Stimulated activated CD4-positive, alpha-beta T cell treated with anti-CD3 and anti-CD28 coated beads, Interleukin-15, amount 100 ng/mL, for 1 hour (primary cell): Measurements from ENCODE around the gene CNGA3.

Experiments
- DNase-seq, 2 donors: peaks; one replicate each; pipeline ENCODE4 v3.0.0-alpha.2; 2020; ENCODE audit warnings: low read depth in 1 of 2, low spot score in 1 of 2

CNGA3 gene

DNA sequence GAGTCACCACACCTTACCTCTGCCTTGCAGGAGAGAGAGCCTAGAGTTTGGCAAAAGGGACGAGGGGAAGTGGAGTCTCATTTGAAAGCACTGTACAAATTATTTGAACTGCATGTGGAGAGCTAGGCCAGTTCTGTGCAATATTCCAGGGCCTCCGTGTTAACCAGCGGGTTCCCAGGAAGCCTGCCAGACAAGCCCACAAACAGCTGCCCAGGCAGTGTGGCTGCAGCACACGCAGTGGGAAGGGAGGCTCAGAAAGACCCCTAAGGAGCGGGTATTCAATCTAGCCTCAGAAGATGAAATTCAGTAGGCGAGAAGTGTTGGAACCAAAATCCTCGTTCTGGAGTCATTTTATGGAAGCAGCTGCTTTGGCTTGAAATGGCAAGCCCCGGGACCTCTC lies 30.7 kb downstream of the CNGA3 start:
- no peak for DNase-seq

- DNase-seq = no peak
Observed at GRCh38 chr2:98377544-98377943, 31.3 kb downstream of the CNGA3 start.

- DNase-seq = no peak
Observed at GRCh38 chr2:98378196-98378595, 31.9 kb downstream of the CNGA3 start.

DNA sequence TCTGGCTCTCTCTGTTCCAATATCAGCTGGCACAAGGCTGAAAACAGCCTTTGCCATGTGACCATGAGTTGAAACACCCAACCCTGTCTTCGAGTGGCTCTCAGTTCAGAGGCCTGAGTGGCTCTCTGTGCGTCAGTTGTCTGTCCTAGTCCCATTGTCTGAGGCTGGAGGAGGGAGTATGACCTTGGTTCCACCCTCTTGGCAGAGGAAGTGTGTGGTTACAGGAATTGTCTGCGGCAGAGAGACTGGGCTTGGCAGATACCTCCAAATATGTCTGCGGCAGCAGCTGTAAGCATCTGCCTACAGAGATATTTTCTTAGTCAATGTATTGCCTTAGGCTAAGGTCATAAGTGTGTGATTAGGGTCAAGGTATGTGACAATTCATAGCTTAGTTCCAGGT lies 32.6 kb downstream of the CNGA3 start:
- no peak for DNase-seq

DNA sequence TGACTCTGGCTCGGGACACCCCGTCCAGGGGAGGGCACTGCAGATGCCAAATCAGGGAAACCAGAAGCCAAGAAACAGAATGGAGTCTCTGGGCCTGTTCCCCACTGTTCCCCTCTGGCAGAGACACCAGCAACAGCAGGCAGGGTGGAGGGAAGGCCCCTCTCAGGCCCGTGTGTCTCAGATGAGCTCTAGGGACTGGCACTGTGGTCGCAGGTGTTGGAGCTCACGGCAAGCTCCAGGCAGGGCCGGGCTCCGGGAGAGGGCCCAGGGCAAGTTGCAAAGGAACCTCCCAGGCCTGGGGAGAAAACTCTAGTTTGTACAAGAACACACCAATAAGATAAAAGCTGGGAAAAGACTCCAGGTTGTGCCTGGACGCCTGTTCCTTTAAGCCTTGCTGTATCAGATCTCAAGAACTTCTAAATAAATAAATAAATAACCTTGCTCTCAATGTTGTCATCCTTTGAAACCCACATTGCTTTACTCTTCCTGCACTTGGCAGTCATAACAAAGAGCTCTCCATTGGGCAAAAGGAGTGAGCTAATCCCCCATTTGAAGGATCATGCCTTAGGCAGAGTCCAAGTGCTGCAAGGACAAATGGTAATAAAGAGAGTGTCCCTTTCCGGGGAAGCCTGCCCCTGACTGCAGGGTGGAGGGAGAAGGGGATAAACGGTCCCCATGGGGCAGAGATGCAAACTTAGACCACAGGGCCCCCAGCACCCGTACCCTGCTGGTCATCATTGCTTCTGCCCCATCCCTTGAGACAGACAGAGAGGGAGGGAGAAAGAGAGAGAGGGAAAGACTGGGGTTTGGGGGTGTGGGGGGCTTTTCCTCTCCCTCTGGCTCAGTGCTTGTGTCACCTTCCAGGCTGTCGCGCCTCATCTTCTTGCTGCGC lies 33.3 kb downstream of the CNGA3 start:
- no peak for DNase-seq

DNA sequence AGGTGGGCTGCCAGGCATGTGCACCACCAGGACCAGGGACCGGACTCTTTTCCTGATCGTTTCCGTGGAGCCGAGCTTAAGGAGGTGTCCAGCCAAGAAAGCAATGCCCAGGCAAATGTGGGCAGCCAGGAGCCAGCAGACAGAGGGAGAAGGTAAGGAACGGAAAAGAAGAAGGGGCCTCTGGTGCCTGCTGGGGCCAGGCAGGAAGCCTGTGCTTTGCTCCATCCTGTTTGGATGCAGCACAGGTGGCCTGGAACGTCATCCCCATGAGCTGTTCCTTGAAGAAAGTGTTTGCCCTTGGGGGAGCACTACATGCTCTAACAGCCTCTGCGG lies 33.9 kb downstream of the CNGA3 start:
- DNase-seq = no peak

DNA sequence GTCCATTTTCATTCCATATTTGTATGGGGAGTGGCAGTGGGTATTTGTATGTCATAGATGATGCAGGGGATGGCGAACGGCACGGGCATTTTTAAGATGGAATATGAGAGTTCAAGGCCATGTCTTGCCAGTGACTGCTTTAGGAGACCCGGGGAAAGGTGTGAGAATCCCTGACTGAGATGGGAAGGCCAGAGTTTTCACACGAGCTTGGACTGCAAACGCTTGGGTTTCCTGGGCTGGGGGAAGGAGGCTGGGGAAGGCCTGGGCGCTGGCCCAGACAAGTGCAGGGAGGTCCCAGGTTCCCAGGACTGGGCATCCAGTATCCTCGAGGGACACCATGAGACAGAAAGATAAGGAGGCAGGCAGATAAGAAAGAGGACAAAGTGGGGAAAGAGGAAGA lies 35.2 kb downstream of the CNGA3 start:
- no peak for DNase-seq

DNA sequence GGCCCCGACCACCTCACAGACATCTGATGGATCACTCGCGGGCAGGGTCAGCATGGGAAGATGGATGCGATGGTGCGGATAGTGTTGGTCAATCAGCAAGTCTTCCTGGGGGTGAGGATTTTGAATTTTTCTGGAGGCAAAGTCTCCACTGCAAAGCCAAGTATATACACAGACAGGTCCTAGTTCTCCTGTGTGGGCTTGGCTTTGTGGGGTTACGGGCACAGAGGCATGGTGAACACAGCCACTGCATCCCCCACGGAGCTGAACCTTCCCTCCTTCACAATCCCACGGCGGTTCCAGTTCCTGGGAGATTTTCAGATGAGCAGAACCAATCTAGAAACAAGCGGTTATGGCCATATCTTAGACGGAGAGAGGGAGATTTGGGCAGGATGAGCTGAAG lies 35.8 kb downstream of the CNGA3 start:
- DNase-seq = no peak

DNA sequence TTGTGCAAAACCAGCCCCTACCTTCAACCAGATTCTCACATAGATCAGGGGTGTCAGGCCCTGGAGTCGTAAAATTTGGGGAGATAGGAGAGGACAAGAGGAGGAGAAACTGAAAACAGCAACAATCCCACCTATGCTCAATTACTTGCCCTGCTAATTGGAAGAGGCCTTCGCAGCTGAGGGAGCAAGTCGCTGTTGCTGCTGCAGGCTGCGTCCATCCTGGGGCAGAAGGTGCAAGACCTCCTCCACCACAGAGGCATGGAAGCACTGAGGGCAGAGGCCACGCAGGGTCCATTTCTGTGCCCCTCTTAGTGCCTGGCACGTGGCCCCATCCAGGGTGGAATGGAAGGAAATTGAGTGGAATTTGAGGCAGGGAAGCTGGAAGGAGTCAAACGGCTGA lies 36.5 kb downstream of the CNGA3 start:
- DNase-seq = no peak

GRCh38 chr2:98383166-98383565 lies 36.9 kb downstream of the CNGA3 start:
- DNase-seq = no peak

DNA sequence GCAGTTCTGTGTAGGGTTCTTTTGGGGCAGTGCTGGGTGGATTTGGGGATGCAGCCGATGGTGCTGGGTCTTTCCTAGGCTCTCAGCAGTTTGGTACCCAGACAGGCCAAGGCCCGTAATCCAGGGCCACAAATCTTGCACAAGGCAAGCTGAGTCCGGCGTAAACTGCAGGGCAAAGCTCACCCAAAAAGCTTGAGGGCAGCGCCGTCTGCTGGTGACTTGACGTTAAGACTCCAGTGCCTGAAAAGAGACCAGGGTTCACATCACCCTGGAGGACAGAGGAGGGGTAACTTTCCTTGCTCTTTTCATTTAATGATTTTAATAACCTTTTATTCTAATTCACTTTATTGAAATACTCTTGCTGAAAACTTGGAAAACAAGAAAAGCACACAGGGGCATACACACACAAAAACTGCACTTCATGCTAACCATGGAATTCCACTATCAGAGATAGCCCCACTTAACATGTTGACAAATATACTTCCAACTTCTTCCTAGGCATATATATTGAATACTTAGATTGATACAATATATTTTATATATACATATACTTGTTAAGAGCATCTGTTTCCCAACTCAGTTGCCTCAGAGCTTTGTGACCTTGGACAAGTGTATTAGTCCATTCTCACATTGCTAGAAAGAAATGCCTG lies 38.9 kb downstream of the CNGA3 start:
- DNase-seq = peak; percentile 32 to 57

DNA sequence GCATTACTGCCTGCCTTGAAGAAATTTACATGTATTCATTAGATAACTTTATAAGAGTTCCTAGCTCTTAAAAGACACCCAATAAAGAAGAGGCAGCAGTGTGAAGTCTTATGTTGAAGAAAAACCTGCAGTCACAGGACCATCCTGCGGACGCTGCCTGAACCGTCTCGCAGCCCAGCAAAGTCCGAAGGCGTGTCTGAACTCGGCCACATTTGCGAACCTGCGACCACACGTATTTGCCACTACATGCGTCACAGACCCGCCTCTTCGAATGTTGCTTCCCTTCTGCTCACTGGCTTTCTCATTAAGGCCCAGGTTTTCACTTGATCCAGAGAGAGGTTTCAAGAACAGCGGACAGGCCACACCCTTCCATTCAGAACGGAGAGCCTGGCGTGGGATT lies 41.2 kb downstream of the CNGA3 start:
- DNase-seq = no peak

DNA sequence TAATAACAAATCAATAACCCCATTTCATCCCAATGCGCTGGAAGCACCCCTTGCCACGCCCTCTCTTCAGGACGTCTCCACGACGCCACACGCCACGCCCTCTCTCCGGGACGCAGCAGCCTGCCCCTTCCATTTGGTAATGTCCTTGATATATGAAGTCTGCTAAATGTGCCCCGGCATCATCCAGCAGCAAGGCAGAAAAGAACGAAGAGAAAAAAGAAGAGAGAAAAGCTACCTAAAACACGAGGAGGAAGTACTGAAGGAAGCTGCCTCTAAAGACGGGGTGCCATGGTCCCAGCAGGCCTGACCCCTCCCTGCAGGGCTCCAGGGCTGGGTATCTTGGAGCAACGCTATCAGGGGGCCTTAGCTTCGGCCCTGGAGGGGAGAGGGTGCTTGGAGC lies 41.8 kb downstream of the CNGA3 start:
- no peak for DNase-seq

DNA sequence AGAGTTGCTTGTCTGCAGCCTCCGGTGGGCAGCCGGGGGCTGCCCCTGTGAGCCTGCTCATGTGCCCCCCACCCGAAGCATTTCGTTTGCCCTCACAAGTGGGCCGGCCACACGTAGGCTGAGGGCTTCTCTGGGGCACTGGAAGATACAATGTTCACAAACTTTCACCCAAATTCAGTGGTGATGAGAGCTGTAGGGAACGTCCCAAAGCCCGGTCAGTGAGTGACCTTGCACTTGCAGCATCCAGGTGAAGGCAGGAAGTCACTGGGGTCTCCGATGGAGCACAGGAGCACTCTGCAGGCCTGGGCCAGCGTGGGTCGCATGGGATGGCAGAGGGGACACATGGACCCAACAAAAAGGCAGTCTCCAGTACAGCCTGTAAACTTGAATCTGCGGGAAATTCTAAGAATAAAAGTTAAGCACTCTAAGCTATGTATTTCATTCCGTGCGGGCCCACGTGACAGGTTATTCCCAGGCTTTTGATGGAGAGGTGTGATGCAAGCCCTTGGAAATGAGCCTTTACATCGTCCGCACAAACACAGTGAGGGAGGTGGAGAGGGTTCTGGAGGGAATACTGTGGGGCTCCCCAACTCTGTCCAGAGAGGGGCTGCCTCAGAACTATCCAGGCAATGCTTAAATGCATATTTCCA lies 42.5 kb downstream of the CNGA3 start:
- no peak for DNase-seq

DNA sequence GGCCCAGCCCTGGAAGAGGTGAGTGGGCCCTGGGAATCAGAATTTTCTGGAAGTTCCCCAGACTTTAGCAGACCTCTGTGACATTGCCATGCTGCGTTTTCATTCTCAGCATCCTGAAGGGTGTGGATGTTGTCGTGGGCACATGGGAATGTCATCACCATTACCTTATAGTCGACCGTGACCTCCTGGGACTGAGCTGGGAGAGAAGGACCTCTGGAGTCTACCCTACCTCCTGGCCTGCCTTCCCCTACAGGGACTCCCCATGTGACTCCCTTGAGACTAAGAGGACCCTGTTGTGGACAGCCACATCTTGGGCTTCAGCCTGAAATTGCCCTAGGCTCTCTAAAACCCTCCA lies 43.0 kb downstream of the CNGA3 start:
- no peak for DNase-seq

DNA sequence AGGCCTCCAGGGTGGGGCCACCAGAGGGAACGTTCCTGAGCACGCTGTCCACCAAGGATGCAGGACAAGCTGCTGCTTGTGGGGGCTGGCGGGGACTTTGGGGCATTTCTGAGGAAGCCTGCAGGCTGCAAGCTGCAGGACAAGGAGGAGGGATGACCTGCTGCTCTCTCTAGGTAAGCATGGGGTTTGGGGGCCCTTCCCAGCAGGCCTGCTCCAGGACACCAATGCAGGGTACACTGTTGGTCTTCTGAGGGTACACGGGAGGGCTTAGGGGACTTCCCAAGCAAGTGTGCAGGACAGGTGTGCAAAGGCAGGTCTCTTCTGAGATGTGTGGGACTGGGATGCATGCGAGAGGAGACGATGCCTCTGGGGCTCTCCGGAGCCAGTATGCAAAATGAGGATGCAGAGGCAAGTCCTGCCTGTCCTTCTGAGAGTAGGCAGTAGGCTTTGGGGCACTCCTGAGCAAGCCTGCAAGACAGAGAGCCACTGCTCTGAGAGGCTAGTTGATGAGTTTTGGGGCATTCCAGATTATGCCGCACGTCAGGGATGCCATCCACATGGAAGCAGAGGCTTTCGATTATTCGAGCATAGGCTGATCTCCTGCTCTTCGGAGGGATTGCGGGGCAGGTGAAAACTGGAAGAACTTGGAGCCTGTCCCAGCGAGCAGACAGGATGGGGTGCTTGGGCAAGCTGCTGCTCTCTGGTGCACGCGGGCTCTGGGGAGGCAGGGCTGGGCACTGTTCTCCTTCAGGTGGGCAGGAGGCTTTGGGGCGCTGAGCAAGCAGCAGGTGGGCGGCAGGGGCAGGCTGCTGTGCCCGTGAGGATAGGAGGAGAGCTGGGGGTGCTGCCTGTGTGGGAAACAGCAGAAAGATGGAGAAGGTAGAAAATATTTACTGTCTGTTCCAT lies 44.6 kb downstream of the CNGA3 start:
- no peak for DNase-seq

- DNase-seq = no peak
Observed at GRCh38 chr2:98391581-98392270, 45.5 kb downstream of the CNGA3 start.

GRCh38 chr2:98393354-98393753 lies 47.1 kb downstream of the CNGA3 start:
- no peak for DNase-seq

GRCh38 chr2:98394595-98395153 lies 48.4 kb downstream of the CNGA3 start:
- DNase-seq = no peak

DNA sequence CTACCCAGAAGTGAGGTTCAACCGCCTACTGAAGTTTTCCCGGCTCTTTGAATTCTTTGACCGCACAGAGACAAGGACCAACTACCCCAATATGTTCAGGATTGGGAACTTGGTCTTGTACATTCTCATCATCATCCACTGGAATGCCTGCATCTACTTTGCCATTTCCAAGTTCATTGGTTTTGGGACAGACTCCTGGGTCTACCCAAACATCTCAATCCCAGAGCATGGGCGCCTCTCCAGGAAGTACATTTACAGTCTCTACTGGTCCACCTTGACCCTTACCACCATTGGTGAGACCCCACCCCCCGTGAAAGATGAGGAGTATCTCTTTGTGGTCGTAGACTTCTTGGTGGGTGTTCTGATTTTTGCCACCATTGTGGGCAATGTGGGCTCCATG lies 49.7 kb downstream of the CNGA3 start:
- DNase-seq = no peak
